Prostate gland (tissue), 2 donors: ENCODE measurements around the gene DDX39A.

Source experiments
- POLR2A ChIP-seq: fragments of 450-650 bp; IDR thresholded peaks from one replicate; pipeline ENCODE4 v1.6.1; 2016; ENCODE audit warnings: antibody characterized with exemption, mild to moderate bottlenecking
- TF ChIP-seq, protein P1 (sequence below), 4 experiments: fragments of 200-600 bp in 2 of 4; fragments of 450-650 bp in 2 of 4; sonication (generic) in 2 of 4; IDR thresholded peaks; 1 replicate in 3 of 4; 2 replicates in 1 of 4; pipeline ENCODE4 v1.5.1; 2016 to 2019; ENCODE audit warnings: antibody characterized with exemption in 4 of 4, mild to moderate bottlenecking in 2 of 4, moderate library complexity in 2 of 4

DNA sequence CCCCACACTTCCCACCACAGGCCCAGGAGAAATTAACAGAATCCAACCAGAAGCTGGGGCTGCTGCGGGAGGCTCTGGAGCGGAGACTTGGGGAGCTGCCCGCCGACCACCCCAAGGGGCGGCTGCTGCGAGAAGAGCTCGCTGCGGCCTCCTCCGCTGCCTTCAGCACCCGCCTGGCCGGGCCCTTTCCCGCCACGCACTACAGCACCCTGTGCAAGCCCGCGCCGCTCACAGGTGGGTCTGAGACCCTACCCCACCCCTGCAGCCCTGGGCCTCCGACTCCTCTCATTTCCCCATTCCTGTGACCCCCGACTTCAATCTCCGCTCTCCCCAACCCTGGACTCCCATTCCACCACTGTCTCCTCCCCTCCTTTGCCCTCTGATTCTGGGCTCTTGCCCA lies 31.7 kb upstream of the DDX39A start:
- TF ChIP-seq, protein P1, sequence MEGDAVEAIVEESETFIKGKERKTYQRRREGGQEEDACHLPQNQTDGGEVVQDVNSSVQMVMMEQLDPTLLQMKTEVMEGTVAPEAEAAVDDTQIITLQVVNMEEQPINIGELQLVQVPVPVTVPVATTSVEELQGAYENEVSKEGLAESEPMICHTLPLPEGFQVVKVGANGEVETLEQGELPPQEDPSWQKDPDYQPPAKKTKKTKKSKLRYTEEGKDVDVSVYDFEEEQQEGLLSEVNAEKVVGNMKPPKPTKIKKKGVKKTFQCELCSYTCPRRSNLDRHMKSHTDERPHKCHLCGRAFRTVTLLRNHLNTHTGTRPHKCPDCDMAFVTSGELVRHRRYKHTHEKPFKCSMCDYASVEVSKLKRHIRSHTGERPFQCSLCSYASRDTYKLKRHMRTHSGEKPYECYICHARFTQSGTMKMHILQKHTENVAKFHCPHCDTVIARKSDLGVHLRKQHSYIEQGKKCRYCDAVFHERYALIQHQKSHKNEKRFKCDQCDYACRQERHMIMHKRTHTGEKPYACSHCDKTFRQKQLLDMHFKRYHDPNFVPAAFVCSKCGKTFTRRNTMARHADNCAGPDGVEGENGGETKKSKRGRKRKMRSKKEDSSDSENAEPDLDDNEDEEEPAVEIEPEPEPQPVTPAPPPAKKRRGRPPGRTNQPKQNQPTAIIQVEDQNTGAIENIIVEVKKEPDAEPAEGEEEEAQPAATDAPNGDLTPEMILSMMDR (IDR thresholded peaks at IDR 0.05) = no peak
- no peak for TF ChIP-seq POLR2A
